PC-3 (cell line): ENCODE results near the gene BAMBI. TPM values are rescaled to one million over a fixed set of nuclear protein-coding genes. Genes with fewer than 3 reads are reported as not detected.

Source experiments
- ATAC-seq: fragments of 200-7000 bp; cut with Tn5 transposase; 2 replicates; pipeline ENCODE4 v1.9.1; 2020; ENCODE audit warnings: mild to moderate bottlenecking, moderate library complexity
- BruUV-seq: library from RNA; stranded (reverse); fragments of 400-500 nt; replicated peaks from 2 replicates; lab custom pipeline; 2021; lab: Mats Ljungman, UMichigan
- CTCF ChIA-PET: fragments of 300-600 bp; sonication (Branson Sonifier 250); formaldehyde crosslinking; loops from one replicate; lab custom pipeline; 2022; ENCODE audit warnings: antibody characterized with exemption; lab: Charles Lee
- POLR2A ChIA-PET: fragments of 300-600 bp; sonication (Branson Sonifier 250); formaldehyde crosslinking; loops from one replicate; lab custom pipeline; 2022; ENCODE audit warnings: antibody characterized with exemption; ENCODE audit not compliant: unreplicated experiment; lab: Charles Lee
- DNase-seq: peaks from one replicate; pipeline ENCODE4 v3.0.0-alpha.2; 2015
- H2AFZ ChIP-seq: fragments of 300-600 bp; sonication (generic); 2 replicates; pipeline ENCODE4 v1.6.0; 2016; ENCODE audit warnings: antibody characterized with exemption, low read length
- H3F3A ChIP-seq: fragments of 300-600 bp; sonication (generic); one replicate; pipeline ENCODE4 v1.6.0; 2017; ENCODE audit warnings: antibody characterized with exemption, low read length, control low read depth, mild to moderate bottlenecking; ENCODE audit not compliant: unreplicated experiment
- H3K27ac ChIP-seq: fragments of 300-600 bp; sonication (generic); 2 replicates; pipeline ENCODE4 v1.5.1; 2016; ENCODE audit warnings: mild to moderate bottlenecking, low read length
- H3K27me3 ChIP-seq: fragments of 300-600 bp; sonication (generic); 2 replicates; pipeline ENCODE4 v1.6.1; 2016; ENCODE audit warnings: low read length, mixed read lengths
- H3K36me3 ChIP-seq: fragments of 300-600 bp; sonication (generic); 2 replicates; pipeline ENCODE4 v1.6.1; 2016; ENCODE audit warnings: low read depth, mixed run types, low read length, mixed read lengths
- H3K4me1 ChIP-seq: fragments of 300-600 bp; sonication (generic); 2 replicates; pipeline ENCODE4 v1.5.1; 2016; ENCODE audit warnings: low read length; ENCODE audit not compliant: insufficient read depth
- H3K4me2 ChIP-seq: fragments of 300-600 bp; sonication (generic); 2 replicates; pipeline ENCODE4 v1.6.0; 2016; ENCODE audit warnings: low read length
- H3K4me3 ChIP-seq: fragments of 300-600 bp; sonication (generic); 2 replicates; pipeline ENCODE4 v1.5.1; 2016; ENCODE audit warnings: mild to moderate bottlenecking, low read length, mixed read lengths
- H3K79me2 ChIP-seq: fragments of 300-600 bp; sonication (generic); 2 replicates; pipeline ENCODE4 v1.6.1; 2017; ENCODE audit warnings: low read length, mixed read lengths
- H3K9ac ChIP-seq: fragments of 300-600 bp; sonication (generic); 2 replicates; pipeline ENCODE4 v1.6.0; 2016; ENCODE audit warnings: mild to moderate bottlenecking, low read length
- H3K9me2 ChIP-seq: fragments of 300-600 bp; sonication (generic); replicated peaks from 2 replicates; pipeline ENCODE4 v1.6.1; 2016; ENCODE audit warnings: mixed run types, low read length, mixed read lengths
- H3K9me3 ChIP-seq: fragments of 300-600 bp; sonication (generic); 2 replicates; pipeline ENCODE4 v1.6.1; 2016; ENCODE audit warnings: low read length, mixed read lengths
- H4K20me1 ChIP-seq: fragments of 300-600 bp; sonication (generic); 2 replicates; pipeline ENCODE4 v1.6.1; 2016; ENCODE audit warnings: low read length, mixed read lengths
- CTCF ChIP-seq: fragments of 300-600 bp; sonication (generic); conservative IDR thresholded peaks from 2 replicates; pipeline ENCODE4 v1.5.1; 2017; ENCODE audit warnings: antibody characterized with exemption, low read depth, mild to moderate bottlenecking, low read length
- EZH2 ChIP-seq: fragments of 300-600 bp; sonication (generic); IDR thresholded peaks from one replicate; pipeline ENCODE4 v1.6.1; 2017; ENCODE audit warnings: antibody characterized with exemption, mild to moderate bottlenecking, low read length; ENCODE audit not compliant: unreplicated experiment
- EZH2phosphoT487 ChIP-seq: fragments of 300-600 bp; sonication (generic); IDR thresholded peaks from 2 replicates; pipeline ENCODE4 v1.6.1; 2018; ENCODE audit warnings: mild to moderate bottlenecking, antibody characterized with exemption, low read length, borderline replicate concordance
- intact Hi-C: fragments of 100-400 bp; cut with micrococcal nuclease; formaldehyde crosslinking; loops from 2 replicates; pipeline ENCODE4 v1.9.0; 2023
- total RNA-seq: library from RNA; depleted of rRNA; stranded (reverse); fragments of >200 nt; gene quantifications from 2 replicates; pipeline ENCODE4 v1.2.3, GENCODE V29; 2014

Gene BAMBI
- total RNA-seq, 1 experiment from 2014 or later, result 9.6 TPM

GRCh38 chr10:28698075-28698474 lies 20.8 kb downstream of the BAMBI start:
- H3K36me3 ChIP-seq, result no peaks in the 10 kb centered on the region
- intact Hi-C loops, result no loop called here
- H3K27ac ChIP-seq, result no peak overlapping the region
- CTCF ChIA-PET, result no interaction called here
- H3K27me3 ChIP-seq, result no peaks in the 10 kb centered on the region
- H4K20me1 ChIP-seq, result no peaks in the 10 kb centered on the region
- H3K4me2 ChIP-seq, result no peak overlapping the region
- H3K4me3 ChIP-seq, result no peak overlapping the region
- H3K9me3 ChIP-seq, result no peaks in the 10 kb centered on the region
- DNase-seq (no peak), ATAC-seq (no peak)
- no peaks in the 10 kb centered on the region for H3K9me2 ChIP-seq
- POLR2A ChIA-PET, result no interaction called here
- no peaks in the 10 kb centered on the region for H3K79me2 ChIP-seq
- no peak overlapping the region for H3K9ac ChIP-seq
- BruUV-seq, result no TSS peak
- H3K4me1 ChIP-seq, result no peaks in the 10 kb centered on the region
- H2AFZ ChIP-seq, result no peak overlapping the region
- H3F3A ChIP-seq, result no peaks in the 10 kb centered on the region
- TF ChIP-seq CTCF (no peak), EZH2 (no peak), EZH2phosphoT487 (no peak)

- Histone ChIP-seq H3K9ac (no peak overlapping the region), H3K4me2 (no peak overlapping the region), H3K9me3 (no peaks in the 10 kb centered on the region), H3K79me2 (no peaks in the 10 kb centered on the region), H3K4me3 (no peak overlapping the region), H3F3A (no peaks in the 10 kb centered on the region), H3K9me2 (no peaks in the 10 kb centered on the region), H3K4me1 (no peaks in the 10 kb centered on the region), H3K36me3 (no peaks in the 10 kb centered on the region), H2AFZ (no peak overlapping the region), H4K20me1 (no peaks in the 10 kb centered on the region), H3K27ac (no peak overlapping the region), H3K27me3 (no peaks in the 10 kb centered on the region)
- TF ChIP-seq EZH2phosphoT487 (no peak), CTCF (no peak), EZH2 (no peak)
- ATAC-seq (no peak), DNase-seq (no peak)
- intact Hi-C loops, result no loop called here
- ChIA-PET POLR2A (no interaction called here), CTCF (no interaction called here)
- no TSS peak for BruUV-seq
Measured at GRCh38 chr10:28704464-28705161, 27.3 kb downstream of the BAMBI start.

DNA sequence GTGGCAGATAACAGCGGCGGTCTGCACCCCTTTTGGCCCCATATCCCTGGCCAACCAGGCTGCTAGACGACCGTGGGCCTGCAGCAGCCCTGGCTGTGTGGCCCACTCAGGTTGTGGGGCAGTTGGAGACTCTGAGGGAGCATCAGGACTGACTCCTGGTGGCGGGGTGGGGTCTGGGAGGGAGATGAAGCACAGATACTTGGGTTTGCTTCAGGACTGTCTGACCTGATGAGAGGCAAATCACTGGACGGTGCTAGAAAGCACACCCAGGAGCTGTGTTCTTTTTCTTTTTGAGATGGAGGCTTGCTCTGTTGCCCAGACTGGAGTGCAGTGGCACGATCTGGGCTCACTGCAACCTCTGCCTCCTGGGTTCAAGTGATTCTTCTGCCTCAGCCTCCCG lies 28.2 kb downstream of the BAMBI start:
- no peak for ATAC-seq
- H3K4me3 ChIP-seq, result no peak overlapping the region
- CTCF ChIA-PET, result no interaction called here

More for the DNA sequence above, 28.2 kb downstream of the BAMBI start:
- Histone ChIP-seq H3K27me3 (no peaks in the 10 kb centered on the region), H3K36me3 (no peaks in the 10 kb centered on the region), H3K9me2 (no peaks in the 10 kb centered on the region), H3K79me2 (no peaks in the 10 kb centered on the region), H3K9ac (no peak overlapping the region), H3F3A (no peaks in the 10 kb centered on the region), H3K4me2 (no peak overlapping the region), H2AFZ (no peak overlapping the region), H3K27ac (no peak overlapping the region), H4K20me1 (no peaks in the 10 kb centered on the region), H3K9me3 (no peaks in the 10 kb centered on the region), H3K4me1 (no peaks in the 10 kb centered on the region)
- BruUV-seq, result no TSS peak
- intact Hi-C loops, result no loop called here
- POLR2A ChIA-PET, result no interaction called here
- no peak for DNase-seq
- TF ChIP-seq EZH2, result no peak
- no peak for TF ChIP-seq EZH2phosphoT487
- TF ChIP-seq CTCF, result no peak
